Activated gamma-delta T cell treated with anti-CD3 and anti-CD28 coated beads, Interleukin-2, amount 50 U/mL, for 16 hours (primary cell): ENCODE results near the gene HAGH.
"Not testable (repeated sequence)": the region's sequence is repeated elsewhere in the genome, so short reads cannot be mapped to it uniquely, and the experiment has no call there.

Source experiments
- DNase-seq: peaks from one replicate; pipeline ENCODE4 v3.0.0-alpha.2; 2020; ENCODE audit warnings: low read depth

Gene HAGH

GRCh38 chr16:1826691-1827573 lies at the start of gene HAGH, which contains the start of gene FAHD1:
Gene HAGH, minus strand, starts transcription at chr16:1826825. Its CDS starts 38 bp downstream, at chr16:1826787.
Gene FAHD1, plus strand, starts transcription at chr16:1827206. Its CDS starts 33 bp downstream, at chr16:1827239.
- peak; percentile 82 for DNase-seq

DNA sequence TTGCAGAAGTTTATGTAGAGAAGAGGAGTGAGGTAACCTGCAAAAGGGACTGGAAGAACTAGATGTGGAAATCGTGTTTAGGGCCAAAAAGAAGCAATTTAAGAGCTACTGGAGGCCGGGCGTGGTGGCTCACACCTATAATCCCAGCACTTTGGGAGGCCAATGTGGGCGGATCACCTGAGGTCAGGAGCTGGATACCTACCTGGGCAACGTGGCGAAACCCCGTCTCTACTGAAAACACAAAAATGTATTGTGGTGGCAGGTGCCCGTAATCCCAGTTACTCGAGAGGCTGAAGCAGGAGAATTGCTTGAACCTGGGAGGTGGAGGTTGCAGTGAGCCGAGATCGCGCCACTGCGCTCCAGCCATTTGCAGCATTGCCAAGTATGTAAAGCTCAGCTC lies 49.4 kb upstream of the HAGH start:
- DNase-seq, result not testable (repeated sequence)

GRCh38 chr16:1874854-1875253 lies 48.2 kb upstream of the HAGH start:
- no peak for DNase-seq

GRCh38 chr16:1871974-1872635 lies 45.5 kb upstream of the HAGH start, which contains the start of gene MEIOB:
Gene MEIOB, minus strand, starts transcription at chr16:1872164. Its CDS starts 3,989 bp downstream, at chr16:1868175.
- peak; percentile 15 for DNase-seq

- no peak for DNase-seq
These were observed 43.9 kb upstream of the HAGH start for GRCh38 chr16:1870365-1871082.

DNA sequence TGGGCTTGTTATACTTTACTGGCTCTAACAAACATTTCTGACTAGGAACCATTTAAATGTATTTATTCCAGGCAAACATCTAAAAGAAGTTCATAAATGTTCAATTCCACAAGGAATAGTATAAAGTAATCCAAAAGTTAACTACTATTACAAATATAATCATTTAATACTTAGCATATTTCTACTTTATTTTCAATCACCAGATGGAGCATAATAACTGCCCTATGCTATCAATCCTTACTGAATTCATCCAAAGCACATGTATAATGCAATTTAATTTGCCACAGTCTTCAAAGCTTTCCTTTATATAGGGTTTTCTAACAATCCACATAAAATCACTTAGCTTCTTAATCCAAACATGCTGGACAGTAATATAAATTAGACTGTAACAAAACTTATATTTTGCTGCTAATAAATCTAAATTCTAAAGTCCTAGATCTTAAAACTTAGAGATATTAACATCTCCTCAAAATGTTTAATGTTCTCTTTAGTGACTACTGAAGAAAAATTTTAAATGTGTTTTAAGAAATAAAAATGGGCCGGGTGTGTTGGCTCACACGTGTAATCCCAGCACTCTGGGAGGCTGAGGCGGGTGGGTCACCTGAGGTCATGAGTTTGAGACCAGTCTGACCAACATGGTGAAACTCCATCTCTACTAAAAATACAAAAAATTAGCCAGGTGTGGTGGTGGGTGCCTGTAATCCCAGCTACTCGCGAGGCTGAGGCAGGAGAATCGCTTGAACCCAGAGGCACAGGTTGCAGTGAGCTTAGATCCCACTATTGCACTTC lies 39.5 kb upstream of the HAGH start:
- no peak for DNase-seq

DNA sequence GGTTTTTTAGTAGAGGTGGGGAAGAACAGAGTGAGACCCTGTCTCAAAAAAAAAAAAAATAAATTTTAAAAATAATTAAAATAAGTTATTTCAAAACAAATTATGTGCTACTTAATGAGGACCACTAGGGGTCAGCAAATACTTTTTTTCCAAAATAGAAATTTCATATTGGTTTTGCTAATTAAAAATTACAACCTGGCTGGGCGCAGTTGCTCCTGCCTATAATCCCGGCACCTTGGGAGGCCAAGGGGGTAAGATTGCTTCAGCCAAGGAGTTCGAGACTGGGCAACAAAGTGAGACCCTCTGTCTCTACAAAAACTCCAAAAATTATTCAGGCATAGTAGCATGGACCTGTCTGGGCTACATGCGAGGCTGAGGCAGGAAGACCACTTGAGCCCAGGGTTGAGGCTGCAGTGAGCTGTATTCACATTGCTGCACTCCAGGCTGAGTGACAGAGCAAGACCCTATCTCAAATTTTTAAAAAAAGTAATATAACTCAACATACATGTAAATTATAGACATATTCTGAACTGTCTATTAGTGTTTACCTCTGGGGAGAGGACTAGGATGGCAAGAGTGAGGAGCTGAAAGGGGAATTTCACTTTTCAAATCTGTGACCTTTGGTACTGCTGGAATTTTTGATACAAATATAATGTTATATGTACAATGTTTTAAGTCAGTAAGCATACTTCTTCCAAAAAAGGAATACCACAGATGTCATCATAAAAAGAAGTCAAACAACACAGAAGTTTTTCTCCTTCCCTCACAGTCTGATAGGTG lies 37.2 kb upstream of the HAGH start:
- no peak for DNase-seq

- DNase-seq, result no peak
These were observed 35.8 kb upstream of the HAGH start for GRCh38 chr16:1862394-1862793.

DNA sequence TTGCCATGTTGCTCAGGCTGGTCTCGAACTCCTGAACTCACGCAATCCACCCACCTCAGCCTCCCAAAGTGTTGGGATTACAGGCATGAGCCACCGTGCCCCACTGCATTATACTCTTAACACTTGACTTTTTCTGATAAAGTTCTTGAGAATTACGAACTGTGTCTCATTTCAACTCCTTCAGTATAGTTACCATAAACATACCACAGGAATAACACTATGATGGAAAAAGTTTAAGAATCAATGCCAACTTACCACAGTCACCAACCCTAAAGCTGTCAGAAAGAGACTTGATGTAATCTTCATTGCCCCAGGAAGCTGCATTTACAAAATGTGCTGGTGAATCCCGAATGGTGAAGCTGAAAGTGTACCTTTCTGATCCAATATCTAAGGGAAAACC lies 35.1 kb upstream of the HAGH start:
- DNase-seq, result no peak

DNA sequence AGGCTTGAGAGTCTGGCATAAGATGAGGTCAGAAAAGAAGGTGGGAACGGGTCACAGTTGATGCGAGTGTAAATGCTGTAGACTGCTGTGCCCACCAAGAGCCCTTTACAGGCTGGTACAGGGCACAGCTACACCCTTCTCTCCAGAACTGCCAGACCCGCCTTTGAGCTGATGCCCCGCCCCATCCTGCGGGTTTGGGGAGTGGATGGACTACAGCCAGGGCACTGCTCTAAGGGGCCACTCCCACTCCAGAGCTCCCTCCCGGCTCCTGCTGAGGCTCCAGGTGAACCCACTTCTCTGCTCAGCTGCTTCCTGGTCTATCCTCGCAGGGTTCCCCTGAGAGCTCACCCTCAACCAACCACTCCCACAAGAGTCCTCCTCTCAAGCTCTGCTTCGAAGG lies 33.0 kb upstream of the HAGH start:
- no peak for DNase-seq

DNA sequence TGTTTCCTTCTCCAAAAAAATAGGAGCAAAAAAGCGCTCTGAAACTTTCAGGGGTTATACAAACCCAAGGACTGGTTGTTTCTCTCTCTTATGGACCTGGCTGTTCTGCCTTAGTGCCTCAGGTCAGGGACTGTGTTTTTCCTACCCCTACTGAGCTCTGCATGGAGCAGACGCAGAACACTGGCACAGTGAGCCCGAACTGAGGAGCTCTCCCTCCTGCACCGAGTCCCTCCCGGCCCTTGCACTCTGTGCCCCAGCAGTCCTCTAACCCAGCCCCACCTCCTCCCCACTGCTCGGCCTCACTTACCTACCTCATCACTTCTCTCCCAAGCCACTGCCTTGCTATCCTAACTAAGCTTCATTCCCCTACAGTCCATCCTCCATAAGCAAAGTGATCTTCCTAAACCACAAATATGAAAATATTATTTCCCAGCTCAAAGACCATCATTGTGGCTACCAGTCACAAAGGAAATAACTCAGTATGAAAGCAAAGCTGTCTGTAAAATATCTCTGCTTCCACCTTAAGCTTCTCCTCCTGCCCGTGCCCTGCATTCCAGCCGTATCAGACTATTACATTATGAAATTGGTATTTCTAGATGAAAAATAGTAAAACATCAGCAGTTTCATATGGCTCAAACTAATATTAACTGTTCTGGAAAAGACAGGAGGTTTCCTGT lies 31.7 kb upstream of the HAGH start:
- DNase-seq, result no peak

- DNase-seq, result no peak
These were observed 30.9 kb upstream of the HAGH start for GRCh38 chr16:1857433-1858097.

DNA sequence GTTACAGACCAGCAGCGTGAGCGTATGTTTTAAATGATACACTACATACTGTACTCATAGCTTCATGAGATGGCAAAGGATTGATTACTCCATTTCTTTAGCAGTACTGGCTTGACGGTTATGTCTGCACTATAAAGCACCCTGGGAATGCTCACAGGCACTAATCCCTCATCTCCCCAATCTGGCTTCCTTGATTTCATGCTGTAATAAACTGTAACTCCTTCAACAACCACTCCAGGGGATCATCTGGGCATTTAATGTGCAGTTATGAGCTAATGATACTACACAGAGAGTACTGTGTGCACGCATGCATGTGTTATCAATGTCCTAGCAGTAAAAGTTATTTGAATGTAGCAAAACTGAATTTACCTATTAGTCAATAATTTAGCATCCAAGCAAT lies 25.2 kb upstream of the HAGH start:
- DNase-seq, result no peak

DNA sequence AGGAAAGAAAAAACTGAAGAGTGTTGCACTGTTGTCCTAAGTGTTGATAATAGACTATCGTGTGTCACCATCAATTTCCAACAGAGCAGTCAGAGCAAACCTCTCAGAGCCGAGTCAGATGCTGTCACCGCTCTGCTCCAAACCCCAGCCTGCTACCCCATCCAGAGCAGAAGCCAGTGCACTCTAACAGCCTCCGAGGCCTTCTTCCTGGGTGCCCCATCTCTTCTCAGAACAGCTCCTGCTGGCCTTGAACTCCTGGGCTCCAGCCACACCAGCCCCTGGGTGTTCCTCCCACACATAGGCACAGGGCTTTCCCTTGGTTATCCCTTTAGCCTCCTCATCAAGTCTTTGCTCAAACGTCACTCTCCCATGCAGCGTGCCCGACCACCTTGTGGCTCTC lies 24.4 kb upstream of the HAGH start:
- DNase-seq, result no peak

- no peak for DNase-seq
These were observed 19.8 kb upstream of the HAGH start for GRCh38 chr16:1846416-1846815.

- no peak for DNase-seq
These were observed 19.4 kb upstream of the HAGH start for GRCh38 chr16:1845985-1846384.

DNA sequence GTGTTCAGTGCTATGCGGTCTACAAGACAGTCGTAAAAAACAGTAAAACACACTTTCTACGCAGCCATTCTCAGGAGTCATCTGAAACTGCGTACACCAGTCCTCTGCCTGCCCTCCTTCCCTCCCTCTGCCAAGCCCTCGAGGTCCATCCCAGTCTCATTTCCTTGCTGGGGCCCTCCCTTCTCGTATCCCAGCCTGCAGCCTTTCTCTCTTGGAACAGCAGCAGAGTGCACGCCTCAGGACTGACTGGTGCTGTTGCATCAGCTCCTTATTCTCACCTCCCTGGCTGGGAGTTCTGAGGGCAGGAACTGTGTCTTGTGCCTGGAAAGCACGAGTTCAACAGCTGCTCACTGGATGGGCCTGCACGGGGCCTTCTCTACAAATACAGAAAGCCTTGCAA lies 12.9 kb upstream of the HAGH start:
- no peak for DNase-seq

GRCh38 chr16:1834096-1834495 lies 7.5 kb upstream of the HAGH start:
- DNase-seq, result no peak

- no peak for DNase-seq
These were observed 6.3 kb upstream of the HAGH start for GRCh38 chr16:1832838-1833454.
